ENCODE results near the gene FIBCD1. TPM values are rescaled to one million over a fixed set of nuclear protein-coding genes. Genes with fewer than 3 reads are reported as not detected.

Gene FIBCD1
- total and polyA plus RNA-seq, 9 of the 15 experiments (the other 6 are each of a cell fraction or from before 2014, with no cell fraction given) = 0.53 to 1.2 (median 0.95) TPM; not detected in 4

DNA sequence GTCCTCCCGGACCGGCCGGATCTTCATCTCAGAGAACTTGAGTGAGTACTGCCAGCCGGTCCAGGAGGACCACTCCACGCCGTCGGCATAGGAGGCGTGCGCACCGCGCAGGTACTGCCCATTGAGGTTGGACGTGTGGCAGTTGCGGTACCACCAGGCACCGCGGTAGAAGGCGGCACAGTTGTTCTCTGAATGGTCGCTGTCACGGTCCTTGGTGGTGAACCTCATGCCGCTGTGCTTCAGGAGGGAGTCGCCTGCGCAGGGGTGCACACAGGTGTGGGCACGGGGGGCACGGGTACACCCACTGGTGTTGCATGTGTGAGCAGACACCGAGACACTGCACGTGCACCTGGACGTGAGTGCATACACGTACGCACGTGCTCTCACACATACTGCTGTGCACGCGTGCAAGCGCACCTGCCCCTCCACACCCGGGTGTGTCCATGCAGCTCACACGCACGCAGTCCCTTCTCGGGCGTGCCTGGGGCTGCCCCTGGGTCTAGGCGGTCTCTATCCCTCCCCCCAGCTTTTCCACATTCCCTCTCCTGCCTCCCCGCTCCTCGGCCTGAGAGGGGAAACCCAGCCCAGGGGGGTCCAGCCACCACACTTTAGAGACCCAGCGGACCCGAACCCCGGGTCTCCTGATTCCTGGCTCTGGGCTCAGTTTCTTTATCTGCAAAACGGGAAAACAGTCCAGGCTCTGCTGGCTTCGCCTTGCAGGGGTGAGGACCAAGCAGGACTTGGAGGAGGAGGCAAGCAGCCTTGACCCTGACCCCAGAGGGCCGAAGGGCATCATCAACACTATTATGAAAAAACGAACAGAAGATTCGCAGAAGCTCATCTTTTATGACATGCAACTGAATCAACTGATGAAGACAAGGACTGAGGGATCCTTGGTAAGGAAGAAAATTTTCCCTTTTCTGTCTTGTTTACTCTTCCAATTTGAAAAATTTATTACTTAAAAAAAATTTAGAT lies 34.7 kb downstream of the FIBCD1 start (continued):
- 0 out of 2 replicates have a peak, but pooled peaks have one; percentile 14 for TF ChIP-seq SREBF1 (IDR thresholded peaks at IDR 0.05; ENCODE audit: borderline replicate concordance, low read depth, low read length)
- TF ChIP-seq NUFIP1 (IDR thresholded peaks at IDR 0.05; ENCODE audit: partially characterized antibody) = no peak
- TF ChIP-seq MTA3 (IDR thresholded peaks at IDR 0.05; ENCODE audit: borderline replicate concordance) = no peak
- TF ChIP-seq ZNF699 (CRISPR knock-in tag; IDR thresholded peaks at IDR 0.05; ENCODE audit: insufficient replicate concordance) = no peak
- TF ChIP-seq OTX1 (CRISPR knock-in tag; IDR thresholded peaks at IDR 0.05) = no peak
- TF ChIP-seq ZSCAN29 (IDR thresholded peaks at IDR 0.05) = no peak

GRCh38 chr9:130903194-130904069 lies 35.6 kb downstream of the FIBCD1 start:
- intact Hi-C loops (cut with micrococcal nuclease) = no loop called here
- Histone ChIP-seq H3K9me1 (ENCODE audit: control insufficient read depth, insufficient read depth, low read length) (peaks cover 15% of the 10 kb centered on the region), H3K9me3 (replicated peaks; ENCODE audit: control insufficient read depth, insufficient read depth, low read depth, low read length) (no peaks in the 10 kb centered on the region), H2AFZ (ENCODE audit: low read depth, low read length) (no peak overlapping the region), H3K4me3 (no peak overlapping the region), H3K36me3 (ENCODE audit: control insufficient read depth, insufficient read depth, low read length) (no peaks in the 10 kb centered on the region), H3K4me2 (ENCODE audit: insufficient read depth, low read length) (no peak overlapping the region), H3K9ac (ENCODE audit: insufficient read depth in 1 of 2, low read depth in 2 of 2, low read length in 2 of 2) (peak overlapping the region in 1 of 2 experiments; percentile 11; a peak in 1 of 4 replicates), H3K27ac (ENCODE audit: extremely low read depth, low read depth, low read length) (no peak overlapping the region), H3K79me2 (ENCODE audit: control insufficient read depth, insufficient read depth, low read length) (no peaks in the 10 kb centered on the region), H3K27me3 (ENCODE audit: control insufficient read depth in 2 of 2, insufficient read depth in 2 of 2, low read length in 2 of 2) (peaks cover 87 to 94% of the 10 kb centered on the region in 2 experiments), H3K4me1 (replicated peaks in 1 of 2; ENCODE audit: control insufficient read depth in 2 of 2, insufficient read depth in 2 of 2, low read length in 2 of 2) (peaks cover 0 to 61% of the 10 kb centered on the region in 2 experiments; a peak in 2 of 5 replicates), H4K20me1 (replicated peaks; ENCODE audit: control insufficient read depth, insufficient read depth, low read length) (peaks cover 90% of the 10 kb centered on the region)
- POLR2A ChIA-PET = interaction anchor here (0.5 to 25.7 kb wide), 10 partner anchors 8 to 782 kb away, joined by 3 to 582 read pairs (median 4); partner anchors contain the start of gene QRFP
- no TSS peak for BruUV-seq (replicated peaks)
- ATAC-seq = no peak
- in situ Hi-C loops (cut with MboI) = no loop called here
- peak in 3 of 4 experiments; percentile 62 to 70 (median 64) for DNase-seq (ENCODE audit: extremely low read depth in 1 of 4, low spot score in 3 of 4)
- CTCF ChIA-PET (ENCODE audit: low intra/inter-chr PET ratio) = interaction anchor here (0.6 kb wide), 1 partner anchor 11 kb away, joined by 4 read pairs; no protein-coding TSS in a partner anchor
- WGBS (ENCODE audit: insufficient coverage, low coverage, missing lambda C conversion rate) = 5% methylated on average over 25 of the region's 25 CpGs
- no peak for FAIRE-seq
- no peak for TF ChIP-seq CHD4 (IDR thresholded peaks at IDR 0.05; ENCODE audit: insufficient read depth, insufficient replicate concordance, low read depth, low read length, poor library complexity, severe bottlenecking)
- TF ChIP-seq, protein P1, sequence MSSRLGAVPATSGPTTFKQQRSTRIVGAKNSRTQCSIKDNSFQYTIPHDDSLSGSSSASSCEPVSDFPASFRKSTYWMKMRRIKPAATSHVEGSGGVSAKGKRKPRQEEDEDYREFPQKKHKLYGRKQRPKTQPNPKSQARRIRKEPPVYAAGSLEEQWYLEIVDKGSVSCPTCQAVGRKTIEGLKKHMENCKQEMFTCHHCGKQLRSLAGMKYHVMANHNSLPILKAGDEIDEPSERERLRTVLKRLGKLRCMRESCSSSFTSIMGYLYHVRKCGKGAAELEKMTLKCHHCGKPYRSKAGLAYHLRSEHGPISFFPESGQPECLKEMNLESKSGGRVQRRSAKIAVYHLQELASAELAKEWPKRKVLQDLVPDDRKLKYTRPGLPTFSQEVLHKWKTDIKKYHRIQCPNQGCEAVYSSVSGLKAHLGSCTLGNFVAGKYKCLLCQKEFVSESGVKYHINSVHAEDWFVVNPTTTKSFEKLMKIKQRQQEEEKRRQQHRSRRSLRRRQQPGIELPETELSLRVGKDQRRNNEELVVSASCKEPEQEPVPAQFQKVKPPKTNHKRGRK (tag; IDR thresholded peaks at IDR 0.05) = no peak
- TF ChIP-seq SIX5 (IDR thresholded peaks at IDR 0.05; ENCODE audit: borderline replicate concordance in 1 of 2, insufficient read depth in 1 of 2, low read depth in 1 of 2, low read length in 2 of 2) = 0 out of 4 replicates have a peak, but pooled peaks of 1 of the 2 experiments have one; percentile 9
- no peak for TF ChIP-seq MCM3 (IDR thresholded peaks at IDR 0.05)
- no peak for TF ChIP-seq E2F4 (CRISPR knock-in tag; IDR thresholded peaks at IDR 0.05; ENCODE audit: low read depth)
- TF ChIP-seq TAF15 (IDR thresholded peaks at IDR 0.05; ENCODE audit: low read depth, low read length) = no peak
- TF ChIP-seq ZNF507 (tag; conservative IDR thresholded peaks at IDR 0.05) = no peak
- TF ChIP-seq CHD2 (IDR thresholded peaks at IDR 0.05; ENCODE audit: low read depth, low read length) = peak; percentile 24; the same call in 1 of the 2 replicates
- 0 out of 2 replicates have a peak, but pooled peaks have one; percentile 2 for TF ChIP-seq SMC3 (conservative IDR thresholded peaks at IDR 0.05; ENCODE audit: insufficient read depth, low read depth, low read length)

Measured in K562 (cell line).